ENCODE measurements around the gene EEF1B2.
"Not testable (repeated sequence)": the region's sequence is repeated elsewhere in the genome, so short reads cannot be mapped to it uniquely, and the experiment has no call there.

DNA sequence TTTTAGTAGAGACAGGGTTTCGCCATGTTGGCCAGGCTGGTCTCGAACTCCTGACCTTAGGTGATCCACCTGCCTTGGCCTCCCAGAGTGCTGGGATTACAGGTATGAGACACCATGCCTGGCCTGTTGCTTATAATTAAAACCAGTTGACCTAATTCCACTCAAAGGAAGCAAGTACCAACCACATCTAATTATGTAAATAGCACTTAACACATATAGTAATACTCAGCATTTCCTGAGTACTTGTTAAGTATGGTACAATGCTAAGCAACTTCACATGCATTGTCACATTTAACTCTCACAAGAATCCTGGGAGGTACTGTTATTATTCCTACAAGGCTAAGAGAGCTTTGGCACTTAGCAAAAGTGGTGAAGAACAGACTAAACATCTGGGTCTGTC, 47.6 kb downstream of the EEF1B2 start:
- not testable (repeated sequence) for TF ChIP-seq POLR2A, EP300 (IDR thresholded peaks at IDR 0.05)
- TF ChIP-seq, protein P1, sequence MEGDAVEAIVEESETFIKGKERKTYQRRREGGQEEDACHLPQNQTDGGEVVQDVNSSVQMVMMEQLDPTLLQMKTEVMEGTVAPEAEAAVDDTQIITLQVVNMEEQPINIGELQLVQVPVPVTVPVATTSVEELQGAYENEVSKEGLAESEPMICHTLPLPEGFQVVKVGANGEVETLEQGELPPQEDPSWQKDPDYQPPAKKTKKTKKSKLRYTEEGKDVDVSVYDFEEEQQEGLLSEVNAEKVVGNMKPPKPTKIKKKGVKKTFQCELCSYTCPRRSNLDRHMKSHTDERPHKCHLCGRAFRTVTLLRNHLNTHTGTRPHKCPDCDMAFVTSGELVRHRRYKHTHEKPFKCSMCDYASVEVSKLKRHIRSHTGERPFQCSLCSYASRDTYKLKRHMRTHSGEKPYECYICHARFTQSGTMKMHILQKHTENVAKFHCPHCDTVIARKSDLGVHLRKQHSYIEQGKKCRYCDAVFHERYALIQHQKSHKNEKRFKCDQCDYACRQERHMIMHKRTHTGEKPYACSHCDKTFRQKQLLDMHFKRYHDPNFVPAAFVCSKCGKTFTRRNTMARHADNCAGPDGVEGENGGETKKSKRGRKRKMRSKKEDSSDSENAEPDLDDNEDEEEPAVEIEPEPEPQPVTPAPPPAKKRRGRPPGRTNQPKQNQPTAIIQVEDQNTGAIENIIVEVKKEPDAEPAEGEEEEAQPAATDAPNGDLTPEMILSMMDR (IDR thresholded peaks at IDR 0.05): not testable (repeated sequence)

Data from sigmoid colon (tissue), 4 donors.